ENCODE measurements around the gene TMSB4X.

TMSB4X gene

GRCh38 chrX:13024986-13025385, 50.1 kb downstream of the TMSB4X start:
- Histone ChIP-seq H3K27me3 (ENCODE audit: insufficient read depth, low read length) (no peaks in the 10 kb centered on the region), H3K4me2 (ENCODE audit: low read length) (no peak overlapping the region), H3K9me2 (ENCODE audit: low read depth, low read length) (no peaks in the 10 kb centered on the region), H3F3A (ENCODE audit: insufficient read depth, low read length) (no peaks in the 10 kb centered on the region), H3K79me2 (ENCODE audit: insufficient read depth, low read length) (no peaks in the 10 kb centered on the region), H4K20me1 (ENCODE audit: insufficient read depth, low read length) (no peaks in the 10 kb centered on the region), H3K4me1 (ENCODE audit: insufficient read depth, low read length, severe bottlenecking) (peaks cover 32% of the 10 kb centered on the region), H3K27ac (ENCODE audit: low read depth, low read length, poor library complexity, severe bottlenecking) (no peak overlapping the region), H2AFZ (ENCODE audit: low read length) (no peak overlapping the region), H3K36me3 (ENCODE audit: insufficient read depth, low read length) (no peaks in the 10 kb centered on the region), H3K9me3 (ENCODE audit: low read length) (no peaks in the 10 kb centered on the region), H3K9ac (ENCODE audit: low read length) (no peak overlapping the region), H3K4me3 (ENCODE audit: low read depth, low read length, poor library complexity, severe bottlenecking) (no peak overlapping the region)
- TF ChIP-seq CTCF (IDR thresholded peaks at IDR 0.05; ENCODE audit: low read length) (no peak), EZH2 (IDR thresholded peaks at IDR 0.05; ENCODE audit: borderline replicate concordance, low read length) (no peak)
